ENCODE results near the gene CAVIN2.

DNA sequence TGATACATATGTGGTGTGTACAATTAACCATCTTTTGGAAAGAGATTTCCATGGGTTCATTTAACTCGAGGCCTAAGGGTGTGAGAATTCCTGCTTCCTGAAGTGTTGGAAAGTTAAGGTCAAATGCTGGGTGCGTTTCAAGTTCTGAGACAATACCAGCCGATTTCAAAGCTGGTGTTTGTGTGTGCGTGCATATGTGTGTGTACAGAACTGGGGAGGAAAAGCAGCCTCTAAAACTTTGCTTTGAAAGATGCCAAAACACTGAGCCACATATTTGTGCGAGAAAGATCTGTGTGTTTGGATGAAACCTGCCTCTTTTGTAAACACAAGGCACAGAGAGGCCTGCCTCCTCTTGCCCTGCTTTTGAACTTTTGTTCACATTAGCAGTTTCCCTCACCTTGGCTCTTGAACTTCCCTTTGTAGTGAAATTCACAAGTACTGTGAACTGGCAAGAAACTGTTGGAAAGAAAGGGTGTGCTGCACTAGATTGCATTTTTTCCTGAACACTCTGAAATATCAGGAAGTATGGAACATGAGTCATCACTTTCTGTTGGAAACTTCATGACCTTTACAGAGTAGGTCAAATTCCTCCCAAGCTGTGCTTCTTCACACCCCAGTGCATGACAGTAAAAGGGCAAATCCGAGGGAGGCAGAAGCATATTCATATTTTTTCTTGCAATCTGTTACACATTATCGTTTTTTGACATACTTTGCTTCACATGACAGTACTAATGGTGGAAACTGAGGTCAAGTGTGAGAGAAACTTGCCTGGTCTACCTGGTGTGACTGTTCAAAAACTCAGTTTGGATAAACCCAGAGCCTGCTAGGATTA is 20.0 kb upstream of the CAVIN2 start:
- no peak for TF ChIP-seq CTCF (IDR thresholded peaks at IDR 0.05; ENCODE audit: insufficient read depth, low read length, poor library complexity, severe bottlenecking)
- TF ChIP-seq EZH2phosphoT487 (conservative IDR thresholded peaks at IDR 0.05; ENCODE audit: low read length), result no peak

All from SU-DHL-6 (cell line).